ENCODE data around the gene PLEKHA5.

Gene PLEKHA5

DNA sequence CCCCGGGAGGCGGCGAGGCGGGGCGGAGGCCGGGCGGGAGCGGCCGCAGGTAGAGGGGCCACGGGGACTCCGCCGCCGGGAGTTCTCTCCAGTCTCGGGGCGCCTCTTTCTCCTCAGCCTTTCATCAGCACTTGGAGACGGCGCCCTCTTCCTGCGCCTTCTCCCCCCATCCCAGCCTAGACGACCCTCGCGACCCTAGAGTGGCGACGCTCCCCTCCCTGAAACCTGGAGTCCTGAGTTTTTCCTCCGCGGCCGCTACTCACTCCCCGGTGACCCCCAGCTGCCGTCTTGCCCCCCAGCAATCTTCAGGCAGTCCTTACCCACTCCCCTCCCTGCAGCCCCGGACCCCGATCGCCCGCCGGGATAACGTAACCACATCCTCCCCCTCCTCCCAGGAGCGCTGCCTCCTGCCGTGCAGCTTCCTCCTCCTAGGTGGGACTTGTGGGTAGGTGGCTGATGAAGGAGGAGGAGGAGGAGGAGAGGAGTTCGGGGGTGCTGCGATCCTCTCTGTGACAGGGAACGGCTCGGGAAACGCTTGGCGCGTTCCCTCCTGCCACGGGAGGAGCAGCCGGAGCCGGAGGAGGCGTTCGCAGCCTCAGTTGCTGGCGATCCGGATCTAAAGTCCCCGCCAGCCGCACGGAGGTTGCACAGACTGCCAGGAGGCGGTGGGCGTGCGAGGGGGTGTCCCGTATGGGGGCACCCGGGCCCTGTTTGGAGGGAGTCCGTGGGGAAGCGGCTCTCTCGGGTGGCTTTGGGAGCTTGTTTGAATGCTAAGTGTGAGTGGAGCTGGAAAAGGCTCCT is 891 bp downstream of the PLEKHA5 start:
- DNase-seq (ENCODE audit: low read depth in 2 of 2), result no peak

DNA sequence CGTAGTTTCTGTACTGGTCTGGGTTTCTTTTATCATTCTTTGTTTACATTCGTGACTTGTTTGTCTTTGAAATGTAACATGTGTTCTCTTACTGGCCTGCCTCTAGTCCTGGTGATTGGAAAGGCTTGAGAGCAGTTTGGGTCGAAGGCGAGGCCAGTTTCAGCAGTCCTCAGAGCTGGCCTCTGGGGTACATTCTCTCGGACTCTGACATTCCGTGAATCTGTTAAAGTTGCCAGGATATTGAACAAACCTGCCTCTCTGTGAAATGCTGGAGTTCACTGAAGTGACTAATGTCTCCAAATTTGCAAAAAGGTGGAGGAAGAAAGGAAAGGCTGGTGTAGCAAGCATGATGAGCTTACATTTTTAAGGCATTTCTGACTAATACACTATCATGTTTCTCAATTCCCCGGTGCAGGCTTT is 1.5 kb downstream of the PLEKHA5 start:
- DNase-seq (ENCODE audit: low read depth in 2 of 2), result no peak

DNA sequence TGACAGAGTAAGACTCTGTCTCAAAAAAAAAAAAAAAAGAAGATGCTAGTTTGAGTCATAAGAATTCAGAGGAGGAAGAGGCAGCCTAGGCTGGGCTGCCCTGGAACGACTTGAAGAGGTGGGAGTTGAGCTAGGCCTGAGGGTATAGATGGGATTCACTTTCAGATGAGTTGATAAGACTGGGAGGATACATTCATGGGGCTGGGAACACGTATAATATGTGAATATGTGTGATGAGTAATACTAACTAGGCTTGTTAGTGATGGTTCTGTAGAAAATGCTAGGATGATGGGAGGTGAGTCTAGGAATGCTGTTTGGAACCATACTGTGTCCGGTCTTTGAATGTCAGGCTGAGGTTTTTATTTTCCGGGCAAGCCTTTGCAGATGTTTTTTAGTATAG is 9.0 kb downstream of the PLEKHA5 start:
- no peak for DNase-seq (ENCODE audit: low read depth in 2 of 2)

DNA sequence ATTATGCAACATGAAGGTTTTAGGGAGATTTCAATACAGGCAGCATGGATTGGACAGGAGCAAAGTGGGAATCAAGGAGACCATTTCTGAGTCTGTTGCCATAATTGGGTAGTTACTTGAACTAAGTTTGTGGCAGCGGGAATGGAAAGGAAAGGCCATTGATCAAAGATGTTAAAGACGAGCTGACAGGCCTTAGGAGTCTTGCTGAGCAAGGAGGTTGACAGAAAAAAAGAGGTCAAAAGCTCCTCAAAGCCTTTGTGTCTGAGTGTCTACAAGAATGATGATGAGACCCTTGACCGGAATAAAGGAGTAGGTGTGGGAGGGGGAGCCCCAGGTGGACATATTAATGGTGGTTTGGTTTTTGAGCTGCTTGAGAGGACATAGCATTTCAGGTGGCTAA is 9.4 kb downstream of the PLEKHA5 start:
- no peak for DNase-seq (ENCODE audit: low read depth in 2 of 2)

GRCh38 chr12:19139615-19140194 is 10.2 kb downstream of the PLEKHA5 start:
- no peak for DNase-seq (ENCODE audit: low read depth in 2 of 2)

GRCh38 chr12:19140381-19141236 is 11.1 kb downstream of the PLEKHA5 start:
- no peak for DNase-seq (ENCODE audit: low read depth in 2 of 2)

DNA sequence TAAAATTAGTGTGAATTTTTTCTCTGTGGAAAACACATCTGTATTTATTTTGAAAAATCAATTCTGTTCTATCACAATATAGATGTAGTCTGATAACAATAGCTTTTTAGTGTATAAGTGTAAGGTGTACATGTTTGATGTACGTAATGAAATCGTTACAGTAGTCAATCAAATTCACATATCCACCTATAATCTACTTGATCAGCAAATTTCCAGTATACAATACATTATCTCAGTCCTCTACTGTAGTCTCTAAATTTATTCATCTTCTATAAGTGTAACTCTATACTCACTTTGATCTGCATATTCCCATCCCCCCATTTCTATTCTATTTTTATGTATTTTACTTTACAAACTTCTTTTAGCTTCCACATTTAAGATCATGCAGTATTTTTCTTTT is 13.0 kb downstream of the PLEKHA5 start:
- DNase-seq (ENCODE audit: low read depth in 2 of 2), result no peak

GRCh38 chr12:19144287-19144686 is 14.8 kb downstream of the PLEKHA5 start:
- no peak for DNase-seq (ENCODE audit: low read depth in 2 of 2)

DNA sequence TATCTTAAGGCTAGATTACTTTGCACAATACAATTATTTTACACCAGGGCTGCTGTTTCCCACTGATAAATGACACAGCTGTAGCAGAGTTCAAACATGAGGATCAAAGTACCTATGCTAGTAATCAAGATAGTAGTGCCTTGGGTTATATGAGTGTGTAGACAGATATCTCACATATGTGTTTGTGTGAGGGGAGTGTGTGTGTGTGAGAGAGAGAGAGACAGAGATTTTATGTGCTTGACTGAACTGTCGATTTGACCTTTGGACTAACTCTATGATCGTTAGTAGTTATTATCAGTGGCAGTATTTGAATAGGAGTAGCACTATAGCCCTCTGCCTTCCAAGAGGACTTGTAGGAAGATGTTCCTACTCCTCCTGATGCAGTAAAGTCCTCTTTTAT is 15.5 kb downstream of the PLEKHA5 start:
- DNase-seq (ENCODE audit: low read depth in 2 of 2), result no peak

DNA sequence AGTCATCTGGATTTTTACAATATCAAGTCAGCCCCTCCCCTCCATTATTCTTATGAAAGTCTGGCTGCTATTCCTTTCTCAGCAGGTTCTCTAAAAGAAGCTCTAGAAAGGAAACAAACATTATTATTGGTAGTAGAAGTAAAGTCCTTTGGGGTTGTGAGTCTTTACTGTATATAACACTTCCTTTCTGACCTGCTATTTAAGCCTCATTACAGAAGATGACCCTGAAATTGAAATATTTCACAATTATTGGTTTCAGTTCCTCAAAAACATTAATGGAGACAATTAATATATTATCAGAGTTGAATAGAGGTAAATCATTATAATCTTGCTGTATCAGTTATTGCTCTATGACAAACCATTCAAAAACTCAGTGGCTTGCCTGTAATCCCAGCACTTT is 19.3 kb downstream of the PLEKHA5 start:
- no peak for DNase-seq (ENCODE audit: low read depth in 2 of 2)

- no peak for DNase-seq (ENCODE audit: low read depth in 2 of 2)
Measured at GRCh38 chr12:19150273-19150900, 20.9 kb downstream of the PLEKHA5 start.

GRCh38 chr12:19151298-19151697 is 21.8 kb downstream of the PLEKHA5 start:
- DNase-seq (ENCODE audit: low read depth in 2 of 2), result no peak

DNA sequence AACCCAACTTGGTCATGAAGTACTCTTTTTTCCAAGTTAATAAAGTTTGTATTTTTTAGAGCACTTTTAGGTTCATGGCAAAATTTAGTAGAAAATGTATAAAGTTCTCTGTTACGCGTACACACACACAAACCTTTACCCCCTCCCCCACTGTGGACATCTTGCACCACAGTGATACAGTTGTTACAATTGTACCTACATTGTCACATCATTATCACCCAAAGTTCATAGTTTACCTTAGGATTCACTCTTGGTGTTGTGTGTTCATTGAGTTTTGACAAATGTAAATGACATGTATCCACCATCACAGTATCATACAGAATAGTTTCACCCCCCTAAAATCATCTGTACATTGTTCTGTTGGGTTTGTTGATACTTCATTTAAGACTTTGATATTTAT is 23.9 kb downstream of the PLEKHA5 start:
- DNase-seq (ENCODE audit: low read depth in 2 of 2), result no peak

- no peak for DNase-seq (ENCODE audit: low read depth in 2 of 2)
Measured at GRCh38 chr12:19154686-19155085, 25.2 kb downstream of the PLEKHA5 start.

GRCh38 chr12:19155981-19156734 is 26.6 kb downstream of the PLEKHA5 start:
- DNase-seq (ENCODE audit: low read depth in 2 of 2), result no peak

DNA sequence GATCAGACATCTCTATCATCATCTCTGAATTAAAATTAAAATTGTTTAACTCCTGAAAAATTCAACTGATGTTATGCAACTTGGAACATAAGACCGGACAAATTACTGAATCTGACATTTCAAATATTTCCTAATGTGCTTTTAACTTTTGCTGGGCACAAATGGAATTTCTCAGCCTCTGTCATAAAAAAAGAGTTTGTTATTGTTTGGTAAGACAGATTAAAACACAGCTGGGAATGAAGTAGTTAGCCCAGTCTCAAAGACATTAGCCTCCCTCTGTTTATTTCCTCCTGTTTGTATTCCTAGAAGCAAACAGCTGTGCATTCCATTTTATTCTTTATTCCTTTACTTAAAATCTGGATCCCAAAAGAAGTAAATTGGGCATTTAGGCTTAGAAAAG is 29.4 kb downstream of the PLEKHA5 start:
- DNase-seq (ENCODE audit: low read depth in 2 of 2), result no peak

- no peak for DNase-seq (ENCODE audit: low read depth in 2 of 2)
Measured at GRCh38 chr12:19161216-19161615, 31.7 kb downstream of the PLEKHA5 start.

GRCh38 chr12:19165451-19165850 is 35.9 kb downstream of the PLEKHA5 start:
- no peak for DNase-seq (ENCODE audit: low read depth in 2 of 2)

DNA sequence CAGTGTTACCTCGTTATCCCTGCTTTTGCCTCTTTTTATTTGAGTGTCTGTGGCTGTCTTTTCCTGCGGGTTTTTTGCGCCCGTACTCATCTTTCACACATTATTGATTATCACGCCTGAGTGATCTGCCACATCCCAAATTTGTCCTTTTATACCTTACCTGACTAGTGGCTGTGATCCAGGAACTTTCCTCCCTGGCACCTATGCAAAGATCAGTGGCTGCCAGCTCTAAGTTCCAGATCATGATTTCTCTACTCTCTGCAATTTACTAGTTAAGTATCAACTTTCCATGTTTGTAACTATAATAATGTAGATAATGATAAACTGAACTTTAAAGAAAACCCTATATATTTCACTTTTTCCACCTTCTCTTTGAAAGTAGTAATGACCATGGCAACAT is 36.9 kb downstream of the PLEKHA5 start:
- no peak for DNase-seq (ENCODE audit: low read depth in 2 of 2)

GRCh38 chr12:19166956-19167355 is 37.4 kb downstream of the PLEKHA5 start:
- no peak for DNase-seq (ENCODE audit: low read depth in 2 of 2)

DNA sequence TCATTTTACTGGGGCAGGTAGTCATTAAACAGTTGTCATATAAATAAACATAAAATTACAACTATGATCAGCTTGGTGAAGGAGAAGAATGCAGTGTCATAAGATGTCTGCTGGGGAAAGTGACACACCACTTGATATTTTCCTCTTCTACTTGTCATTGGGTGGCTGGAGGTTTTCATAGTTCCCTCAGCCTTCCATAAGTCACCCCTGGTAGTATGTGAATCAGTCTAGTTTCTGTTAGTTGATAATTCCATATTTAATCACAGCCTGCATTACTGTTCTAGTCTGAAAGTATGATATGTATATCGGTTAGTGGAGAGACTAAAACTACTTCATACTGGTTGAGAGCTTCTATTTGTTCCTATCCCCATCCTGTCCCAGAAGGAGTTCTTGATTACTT is 38.2 kb downstream of the PLEKHA5 start:
- no peak for DNase-seq (ENCODE audit: low read depth in 2 of 2)

DNA sequence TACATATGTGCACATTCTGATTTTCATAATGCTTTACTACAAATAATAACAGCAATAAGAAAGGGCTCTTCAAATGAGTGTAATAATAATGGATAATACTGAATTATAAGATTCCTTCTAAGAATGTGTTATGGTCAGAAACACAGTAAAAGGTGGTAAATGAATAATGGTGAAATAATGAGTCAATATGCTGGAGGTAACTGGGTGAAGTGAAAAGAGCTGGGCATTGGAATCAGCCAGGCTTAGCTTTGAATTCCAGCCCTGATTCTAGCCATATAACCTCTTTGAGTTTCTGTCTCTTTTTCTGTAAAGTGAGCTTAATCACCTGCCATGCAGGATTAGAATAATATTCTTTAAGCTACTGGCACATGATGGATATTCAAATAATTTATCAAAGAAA is 39.1 kb downstream of the PLEKHA5 start:
- no peak for DNase-seq (ENCODE audit: low read depth in 2 of 2)
